SW480 (cell line): Measurements from ENCODE around the gene DNAJC3.
"Not testable (repeated sequence)": the region's sequence is repeated elsewhere in the genome, so short reads cannot be mapped to it uniquely, and the experiment has no call there.

Experiments
- DNase-seq: peaks from one replicate; pipeline ENCODE4 v3.0.0-alpha.2; 2016; ENCODE audit warnings: low spot score

The DNAJC3 gene

GRCh38 chr13:95714142-95714832, 37.3 kb downstream of the DNAJC3 start:
- DNase-seq, result no peak

GRCh38 chr13:95716231-95716630, 39.3 kb downstream of the DNAJC3 start:
- no peak for DNase-seq

- no peak for DNase-seq
These were observed 45.3 kb downstream of the DNAJC3 start for GRCh38 chr13:95722241-95722640.

- no peak for DNase-seq
These were observed 46.5 kb downstream of the DNAJC3 start for GRCh38 chr13:95723438-95723837.

- no peak for DNase-seq
These were observed 47.3 kb downstream of the DNAJC3 start for GRCh38 chr13:95724252-95724651.

GRCh38 chr13:95726876-95727275, 49.9 kb downstream of the DNAJC3 start:
- DNase-seq, result no peak

- no peak for DNase-seq
These were observed 52.0 kb downstream of the DNAJC3 start for GRCh38 chr13:95728957-95729356.

- DNase-seq, result no peak
These were observed 57.2 kb downstream of the DNAJC3 start for GRCh38 chr13:95734124-95734523.

- not testable (repeated sequence) for DNase-seq
These were observed 63.4 kb downstream of the DNAJC3 start for GRCh38 chr13:95740071-95740978.

- DNase-seq, result no peak
These were observed 64.0 kb downstream of the DNAJC3 start for GRCh38 chr13:95740979-95741320.

- DNase-seq, result no peak
These were observed 64.9 kb downstream of the DNAJC3 start for GRCh38 chr13:95741584-95742563.

GRCh38 chr13:95743192-95743591, 66.3 kb downstream of the DNAJC3 start:
- no peak for DNase-seq

GRCh38 chr13:95745289-95745688, 68.3 kb downstream of the DNAJC3 start:
- no peak for DNase-seq

GRCh38 chr13:95745752-95746151, 68.8 kb downstream of the DNAJC3 start:
- no peak for DNase-seq

- DNase-seq, result no peak
These were observed 72.6 kb downstream of the DNAJC3 start for GRCh38 chr13:95749545-95749944.

GRCh38 chr13:95752677-95753076, 75.7 kb downstream of the DNAJC3 start:
- DNase-seq, result no peak

- DNase-seq, result no peak
These were observed 77.1 kb downstream of the DNAJC3 start for GRCh38 chr13:95754069-95754468.

GRCh38 chr13:95756072-95756471, 79.1 kb downstream of the DNAJC3 start:
- DNase-seq, result no peak

GRCh38 chr13:95762626-95763025, 85.7 kb downstream of the DNAJC3 start:
- DNase-seq, result not testable (repeated sequence)

- DNase-seq, result no peak
These were observed 86.7 kb downstream of the DNAJC3 start for GRCh38 chr13:95763601-95764000.

- no peak for DNase-seq
These were observed 95.0 kb downstream of the DNAJC3 start for GRCh38 chr13:95771905-95772304.

GRCh38 chr13:95779522-95779921, 102.6 kb downstream of the DNAJC3 start:
- no peak for DNase-seq
